Measurements from ENCODE around the gene SMNDC1.

Gene SMNDC1

GRCh38 chr10:110349386-110349785 is 44.7 kb upstream of the SMNDC1 start:
- H3K4me3 ChIP-seq (ENCODE audit: low read depth, low read length) = no peak overlapping the region
- no peak for TF ChIP-seq CTCF (IDR thresholded peaks at IDR 0.05; ENCODE audit: insufficient read depth, low read depth, low read length, missing control alignments)

GRCh38 chr10:110348336-110348735 is 43.6 kb upstream of the SMNDC1 start:
- no peak overlapping the region for H3K4me3 ChIP-seq (ENCODE audit: low read depth, low read length)
- no peak for DNase-seq (ENCODE audit: low read depth)
- no peak for TF ChIP-seq CTCF (IDR thresholded peaks at IDR 0.05; ENCODE audit: insufficient read depth, low read depth, low read length, missing control alignments)

More at GRCh38 chr10:110349386-110349785, 44.7 kb upstream of the SMNDC1 start:
- DNase-seq (ENCODE audit: low read depth) = no peak

- no peak for TF ChIP-seq CTCF (IDR thresholded peaks at IDR 0.05; ENCODE audit: insufficient read depth, low read depth, low read length, missing control alignments)
- DNase-seq (ENCODE audit: low read depth) = no peak
- H3K4me3 ChIP-seq (ENCODE audit: low read depth, low read length) = no peak overlapping the region
Observed at GRCh38 chr10:110346914-110347313, 42.2 kb upstream of the SMNDC1 start.

- no peak for DNase-seq (ENCODE audit: low read depth)
- no peak for TF ChIP-seq CTCF (IDR thresholded peaks at IDR 0.05; ENCODE audit: insufficient read depth, low read depth, low read length, missing control alignments)
Observed at GRCh38 chr10:110345286-110345685, 40.6 kb upstream of the SMNDC1 start.

GRCh38 chr10:110344622-110345021 is 39.9 kb upstream of the SMNDC1 start:
- no peak overlapping the region for H3K4me3 ChIP-seq (ENCODE audit: low read depth, low read length)
- no peak for TF ChIP-seq CTCF (IDR thresholded peaks at IDR 0.05; ENCODE audit: insufficient read depth, low read depth, low read length, missing control alignments)
- no peak for DNase-seq (ENCODE audit: low read depth)

More at GRCh38 chr10:110345286-110345685, 40.6 kb upstream of the SMNDC1 start:
- no peak overlapping the region for H3K4me3 ChIP-seq (ENCODE audit: low read depth, low read length)

GRCh38 chr10:110343947-110344346 is 39.2 kb upstream of the SMNDC1 start:
- no peak overlapping the region for H3K4me3 ChIP-seq (ENCODE audit: low read depth, low read length)
- no peak for DNase-seq (ENCODE audit: low read depth)
- TF ChIP-seq CTCF (IDR thresholded peaks at IDR 0.05; ENCODE audit: insufficient read depth, low read depth, low read length, missing control alignments) = no peak

- H3K4me3 ChIP-seq (ENCODE audit: low read depth, low read length) = no peak overlapping the region
- no peak for TF ChIP-seq CTCF (IDR thresholded peaks at IDR 0.05; ENCODE audit: insufficient read depth, low read depth, low read length, missing control alignments)
- no peak for DNase-seq (ENCODE audit: low read depth)
Observed at GRCh38 chr10:110340816-110341215, 36.1 kb upstream of the SMNDC1 start.
